HG03378 (cell line): ENCODE measurements around the gene RNU1-2.
"Not testable (repeated sequence)": the region's sequence is repeated elsewhere in the genome, so short reads cannot be mapped to it uniquely, and the experiment has no call there.

Experiments used
- ATAC-seq: cut with Tn5 transposase; IDR thresholded peaks from one replicate; pipeline ENCODE4 v1.9.1; 2021; ENCODE audit warnings: mild to moderate bottlenecking, moderate library complexity; ENCODE audit not compliant: unreplicated experiment

RNU1-2 gene

GRCh38 chr1:16895598-16896315 lies at the start of gene RNU1-2:
RNU1-2 (plus strand) TSS chr1:16895980.
- peak; percentile 99 for ATAC-seq

- not testable (repeated sequence) for ATAC-seq
Measured at GRCh38 chr1:16856201-16856600, 39.6 kb upstream of the RNU1-2 start.

GRCh38 chr1:16859167-16860041 lies 36.4 kb upstream of the RNU1-2 start:
- not testable (repeated sequence) for ATAC-seq

GRCh38 chr1:16860048-16860447 lies 35.7 kb upstream of the RNU1-2 start:
- ATAC-seq: not testable (repeated sequence)

- not testable (repeated sequence) for ATAC-seq
Measured at GRCh38 chr1:16861832-16862245, 33.9 kb upstream of the RNU1-2 start.

GRCh38 chr1:16862415-16862814 lies 33.4 kb upstream of the RNU1-2 start:
- not testable (repeated sequence) for ATAC-seq

- peak; percentile 66 for ATAC-seq
Measured at GRCh38 chr1:16863024-16863423, 32.8 kb upstream of the RNU1-2 start.

GRCh38 chr1:16866926-16867707 lies 28.7 kb upstream of the RNU1-2 start:
- not testable (repeated sequence) for ATAC-seq

- ATAC-seq: not testable (repeated sequence)
Measured at GRCh38 chr1:16868787-16869186, 27.0 kb upstream of the RNU1-2 start.

GRCh38 chr1:16869996-16870395 lies 25.8 kb upstream of the RNU1-2 start:
- ATAC-seq: not testable (repeated sequence)

GRCh38 chr1:16871171-16871570 lies 24.6 kb upstream of the RNU1-2 start:
- not testable (repeated sequence) for ATAC-seq

- not testable (repeated sequence) for ATAC-seq
Measured at GRCh38 chr1:16872152-16873075, 23.4 kb upstream of the RNU1-2 start.

GRCh38 chr1:16873076-16873879 lies 22.5 kb upstream of the RNU1-2 start:
- ATAC-seq: not testable (repeated sequence)

- ATAC-seq: not testable (repeated sequence)
Measured at GRCh38 chr1:16874968-16875765, 20.6 kb upstream of the RNU1-2 start.

- ATAC-seq: not testable (repeated sequence)
Measured at GRCh38 chr1:16881742-16882141, 14.0 kb upstream of the RNU1-2 start.

GRCh38 chr1:16882986-16883385 lies 12.8 kb upstream of the RNU1-2 start:
- ATAC-seq: no peak

GRCh38 chr1:16884487-16884886 lies 11.3 kb upstream of the RNU1-2 start:
- ATAC-seq: not testable (repeated sequence)
